OCI-LY7 (cell line): Measurements from ENCODE around the gene PITPNM3.

Experiments used
- EZH2phosphoT487 ChIP-seq: fragments of 200-600 bp; sonication (generic); IDR thresholded peaks from 2 replicates; pipeline ENCODE4 v1.6.1; 2018; ENCODE audit warnings: low read depth, borderline replicate concordance, mild to moderate bottlenecking, mixed run types, antibody characterized with exemption, low read length, moderate library complexity, mixed read lengths
- TF ChIP-seq, protein P1 (sequence below): fragments of 200-600 bp; sonication (generic); conservative IDR thresholded peaks from 2 replicates; pipeline ENCODE4 v1.5.1; 2014; ENCODE audit warnings: mild to moderate bottlenecking, antibody characterized with exemption, low read length, moderate library complexity, mixed read lengths

DNA sequence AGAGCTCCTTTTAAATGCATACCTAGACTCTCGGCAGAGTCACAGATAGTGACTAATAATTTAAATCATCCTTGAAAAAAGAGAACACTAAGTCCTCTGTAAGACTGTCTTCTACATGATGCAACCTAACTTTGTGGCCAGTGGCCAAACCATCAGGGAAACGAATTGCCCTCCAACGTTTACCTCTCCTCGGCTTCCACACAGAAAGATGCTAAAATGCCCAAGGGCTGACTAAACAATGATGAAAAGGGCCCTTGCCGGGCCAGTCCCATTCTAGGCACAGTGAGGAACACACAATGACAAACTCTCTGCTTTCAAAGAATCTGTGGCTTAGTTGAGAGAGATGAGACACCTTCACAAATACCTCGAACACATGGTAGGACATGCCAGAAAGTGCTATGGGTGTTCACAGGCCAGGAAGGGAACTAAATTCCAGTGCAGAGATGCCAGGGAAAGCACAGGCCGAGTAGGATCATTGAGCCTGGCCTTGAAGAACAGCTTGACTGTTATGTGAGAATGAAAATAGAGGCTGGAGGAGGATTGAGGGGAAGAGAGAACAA, 35.3 kb upstream of the PITPNM3 start:
- TF ChIP-seq EZH2phosphoT487: no peak
- TF ChIP-seq, protein P1, sequence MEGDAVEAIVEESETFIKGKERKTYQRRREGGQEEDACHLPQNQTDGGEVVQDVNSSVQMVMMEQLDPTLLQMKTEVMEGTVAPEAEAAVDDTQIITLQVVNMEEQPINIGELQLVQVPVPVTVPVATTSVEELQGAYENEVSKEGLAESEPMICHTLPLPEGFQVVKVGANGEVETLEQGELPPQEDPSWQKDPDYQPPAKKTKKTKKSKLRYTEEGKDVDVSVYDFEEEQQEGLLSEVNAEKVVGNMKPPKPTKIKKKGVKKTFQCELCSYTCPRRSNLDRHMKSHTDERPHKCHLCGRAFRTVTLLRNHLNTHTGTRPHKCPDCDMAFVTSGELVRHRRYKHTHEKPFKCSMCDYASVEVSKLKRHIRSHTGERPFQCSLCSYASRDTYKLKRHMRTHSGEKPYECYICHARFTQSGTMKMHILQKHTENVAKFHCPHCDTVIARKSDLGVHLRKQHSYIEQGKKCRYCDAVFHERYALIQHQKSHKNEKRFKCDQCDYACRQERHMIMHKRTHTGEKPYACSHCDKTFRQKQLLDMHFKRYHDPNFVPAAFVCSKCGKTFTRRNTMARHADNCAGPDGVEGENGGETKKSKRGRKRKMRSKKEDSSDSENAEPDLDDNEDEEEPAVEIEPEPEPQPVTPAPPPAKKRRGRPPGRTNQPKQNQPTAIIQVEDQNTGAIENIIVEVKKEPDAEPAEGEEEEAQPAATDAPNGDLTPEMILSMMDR: no peak
